H1 (cell line): ENCODE data around the gene PYCARD.
A peak's percentile ranks its signal among the peaks of the same experiment; 100 is the strongest.

Experiments used
- BRCA1 ChIP-seq: IDR thresholded peaks from 2 replicates; pipeline ENCODE4 v1.6.1; 2012; ENCODE audit warnings: low read depth, low read length, improper control_type of control experiment
- EP300 ChIP-seq, 2 experiments: IDR thresholded peaks; 1 replicate in 1 of 2; 2 replicates in 1 of 2; pipeline ENCODE4 v1.6.1; 2011 to 2012; ENCODE audit warnings: low read depth in 2 of 2, low read length in 2 of 2, mild to moderate bottlenecking in 2 of 2, borderline replicate concordance in 1 of 2, inconsistent platforms in 1 of 2, moderate library complexity in 1 of 2
- GTF2F1 ChIP-seq: IDR thresholded peaks from 2 replicates; pipeline ENCODE4 v1.6.1; 2012; ENCODE audit warnings: low read depth, low read length, improper control_type of control experiment, borderline replicate concordance
- HDAC2 ChIP-seq, 2 experiments: fragments of 300-600 bp in 1 of 2; sonication (generic) in 1 of 2; IDR thresholded peaks; 2 replicates each; pipeline ENCODE4 v1.6.1; 2011 to 2012; ENCODE audit warnings: low read depth in 2 of 2, low read length in 2 of 2, mild to moderate bottlenecking in 2 of 2, moderate library complexity in 2 of 2, borderline replicate concordance in 1 of 2, inconsistent platforms in 1 of 2
- HDAC6 ChIP-seq: IDR thresholded peaks from one replicate; pipeline ENCODE4 v1.7.1; 2012; ENCODE audit warnings: low read depth, mild to moderate bottlenecking, inconsistent platforms, low read length, moderate library complexity
- POLR2A ChIP-seq, 2 experiments: IDR thresholded peaks; 1 replicate in 1 of 2; 2 replicates in 1 of 2; pipeline ENCODE4 v1.6.1; 2011; ENCODE audit warnings: low read depth in 2 of 2, low read length in 2 of 2, mild to moderate bottlenecking in 2 of 2; ENCODE audit errors: control extremely low read depth in 1 of 2
- POLR2AphosphoS5 ChIP-seq: IDR thresholded peaks from 2 replicates; pipeline ENCODE4 v1.6.1; 2011; ENCODE audit warnings: low read depth, low read length
- TBP ChIP-seq: IDR thresholded peaks from 2 replicates; pipeline ENCODE4 v1.6.1; 2011; ENCODE audit warnings: low read depth, low read length, improper control_type of control experiment
- TF ChIP-seq, protein P1 (sequence below), 3 experiments: IDR thresholded peaks; 1 replicate in 2 of 3; 2 replicates in 1 of 3; pipeline versions ENCODE4 v1.5.1 to v1.6.1; 2011; ENCODE audit warnings: low read length in 3 of 3, mild to moderate bottlenecking in 3 of 3, inconsistent platforms in 2 of 3, low read depth in 1 of 3, moderate library complexity in 1 of 3; ENCODE audit not compliant: insufficient read depth in 1 of 3; ENCODE audit errors: control extremely low read depth in 1 of 3

DNA sequence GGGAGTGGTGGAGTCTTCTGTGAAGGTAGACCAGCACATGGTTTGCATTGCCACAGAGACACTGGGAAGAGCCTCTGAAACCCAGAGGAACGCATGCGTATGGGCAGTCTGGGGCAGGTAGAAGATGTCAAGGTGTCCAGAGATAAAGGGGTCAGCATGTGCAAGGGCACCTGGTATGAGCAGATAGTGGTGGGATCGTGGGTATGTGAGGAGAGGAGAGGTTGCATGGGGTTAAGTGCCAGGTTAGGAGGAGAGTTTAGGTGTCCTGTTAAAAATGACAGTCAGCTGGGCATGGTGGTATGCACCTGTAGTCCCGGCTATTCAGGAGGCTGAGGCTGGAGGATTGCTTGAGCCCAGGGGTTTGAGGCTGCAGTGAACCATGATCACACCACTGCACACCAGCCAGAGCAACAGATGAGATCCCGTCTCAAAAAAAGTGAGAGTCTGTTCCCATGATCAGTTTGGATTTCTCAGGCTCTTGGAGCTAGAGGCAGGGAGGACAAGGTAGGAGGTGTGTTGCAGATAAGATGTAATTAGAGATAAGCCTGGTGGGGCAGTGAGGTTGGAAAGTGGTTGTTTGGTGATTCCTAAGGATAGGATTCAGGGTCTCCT is 3.0 kb downstream of the PYCARD start:
- TF ChIP-seq, protein P1, sequence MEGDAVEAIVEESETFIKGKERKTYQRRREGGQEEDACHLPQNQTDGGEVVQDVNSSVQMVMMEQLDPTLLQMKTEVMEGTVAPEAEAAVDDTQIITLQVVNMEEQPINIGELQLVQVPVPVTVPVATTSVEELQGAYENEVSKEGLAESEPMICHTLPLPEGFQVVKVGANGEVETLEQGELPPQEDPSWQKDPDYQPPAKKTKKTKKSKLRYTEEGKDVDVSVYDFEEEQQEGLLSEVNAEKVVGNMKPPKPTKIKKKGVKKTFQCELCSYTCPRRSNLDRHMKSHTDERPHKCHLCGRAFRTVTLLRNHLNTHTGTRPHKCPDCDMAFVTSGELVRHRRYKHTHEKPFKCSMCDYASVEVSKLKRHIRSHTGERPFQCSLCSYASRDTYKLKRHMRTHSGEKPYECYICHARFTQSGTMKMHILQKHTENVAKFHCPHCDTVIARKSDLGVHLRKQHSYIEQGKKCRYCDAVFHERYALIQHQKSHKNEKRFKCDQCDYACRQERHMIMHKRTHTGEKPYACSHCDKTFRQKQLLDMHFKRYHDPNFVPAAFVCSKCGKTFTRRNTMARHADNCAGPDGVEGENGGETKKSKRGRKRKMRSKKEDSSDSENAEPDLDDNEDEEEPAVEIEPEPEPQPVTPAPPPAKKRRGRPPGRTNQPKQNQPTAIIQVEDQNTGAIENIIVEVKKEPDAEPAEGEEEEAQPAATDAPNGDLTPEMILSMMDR (IDR thresholded peaks at IDR 0.05; ENCODE audit: control extremely low read depth in 1 of 3, insufficient read depth in 1 of 3, low read depth in 1 of 3, low read length in 3 of 3): no peak
- TF ChIP-seq GTF2F1 (no peak), TBP (no peak), HDAC2 (IDR thresholded peaks at IDR 0.05; ENCODE audit: borderline replicate concordance in 1 of 2, low read depth in 2 of 2, low read length in 2 of 2) (no peak), BRCA1 (no peak), POLR2AphosphoS5 (peak; percentile 30), POLR2A (IDR thresholded peaks at IDR 0.05; ENCODE audit: control extremely low read depth in 1 of 2, low read depth in 2 of 2, low read length in 2 of 2) (no peak), EP300 (IDR thresholded peaks at IDR 0.05; ENCODE audit: borderline replicate concordance in 1 of 2, low read depth in 2 of 2, low read length in 2 of 2) (no peak), HDAC6 (no peak)
